MM.1S (cell line): ENCODE results near the gene FAM222B.

Experiments used
- DNase-seq: peaks from one replicate; pipeline ENCODE4 v3.0.0-alpha.2; 2015
- H2AFZ ChIP-seq: fragments of 300-600 bp; sonication (generic); 2 replicates; pipeline ENCODE4 v1.6.0; 2016; ENCODE audit warnings: antibody characterized with exemption, low read length
- H3F3A ChIP-seq: fragments of 300-600 bp; sonication (generic); 2 replicates; pipeline ENCODE4 v1.6.1; 2016; ENCODE audit warnings: mild to moderate bottlenecking, antibody characterized with exemption, low read length, moderate library complexity, mixed read lengths; ENCODE audit not compliant: insufficient read depth
- H3K27ac ChIP-seq: fragments of 300-600 bp; sonication (generic); 2 replicates; pipeline ENCODE4 v1.5.1; 2016; ENCODE audit warnings: mild to moderate bottlenecking, low read length
- H3K27me3 ChIP-seq: fragments of 300-600 bp; sonication (generic); replicated peaks from 2 replicates; pipeline ENCODE4 v1.6.0; 2016; ENCODE audit warnings: low read length; ENCODE audit not compliant: insufficient read depth
- H3K36me3 ChIP-seq: fragments of 300-600 bp; sonication (generic); replicated peaks from 2 replicates; pipeline ENCODE4 v1.6.1; 2016; ENCODE audit warnings: mild to moderate bottlenecking, low read length, mixed read lengths; ENCODE audit not compliant: insufficient read depth
- H3K4me1 ChIP-seq: fragments of 300-600 bp; sonication (generic); 2 replicates; pipeline ENCODE4 v1.6.1; 2016; ENCODE audit warnings: low read length, mixed read lengths
- H3K4me2 ChIP-seq: fragments of 300-600 bp; sonication (generic); 2 replicates; pipeline ENCODE4 v1.6.0; 2016; ENCODE audit warnings: low read depth, low read length
- H3K4me3 ChIP-seq: fragments of 300-600 bp; sonication (generic); 2 replicates; pipeline ENCODE4 v1.5.1; 2016; ENCODE audit warnings: low read length, mixed read lengths
- H3K79me2 ChIP-seq: fragments of 300-600 bp; sonication (generic); 2 replicates; pipeline ENCODE4 v1.6.1; 2016; ENCODE audit warnings: mixed run types, low read length, mixed read lengths
- H3K9ac ChIP-seq: fragments of 300-600 bp; sonication (generic); 2 replicates; pipeline ENCODE4 v1.6.1; 2016; ENCODE audit warnings: low read length, mixed read lengths
- H3K9me2 ChIP-seq: fragments of 300-600 bp; sonication (generic); replicated peaks from 2 replicates; pipeline ENCODE4 v1.6.1; 2016; ENCODE audit warnings: mild to moderate bottlenecking, low read length, mixed read lengths; ENCODE audit not compliant: insufficient read depth
- H3K9me3 ChIP-seq: fragments of 300-600 bp; sonication (generic); replicated peaks from 2 replicates; pipeline ENCODE4 v1.6.1; 2016; ENCODE audit warnings: mild to moderate bottlenecking, low read length, mixed read lengths; ENCODE audit not compliant: insufficient read depth
- H4K20me1 ChIP-seq: fragments of 300-600 bp; sonication (generic); 2 replicates; pipeline ENCODE4 v1.6.1; 2016; ENCODE audit warnings: mild to moderate bottlenecking, low read length, moderate library complexity, mixed read lengths; ENCODE audit not compliant: insufficient read depth
- EZH2 ChIP-seq: fragments of 300-600 bp; sonication (generic); optimal IDR thresholded peaks from 2 replicates; pipeline ENCODE3; 2017; ENCODE audit warnings: low read depth, mild to moderate bottlenecking, antibody characterized with exemption, low read length, mixed read lengths
- EZH2phosphoT487 ChIP-seq: fragments of 300-600 bp; sonication (generic); IDR thresholded peaks from 2 replicates; pipeline ENCODE4 v1.6.1; 2018; ENCODE audit warnings: antibody characterized with exemption, low read length
- TF ChIP-seq, protein P1 (sequence below): fragments of 300-600 bp; sonication (generic); IDR thresholded peaks from 2 replicates; pipeline ENCODE4 v1.5.1; 2016; ENCODE audit warnings: antibody characterized with exemption, low read length, mixed read lengths

Gene FAM222B, protein sequence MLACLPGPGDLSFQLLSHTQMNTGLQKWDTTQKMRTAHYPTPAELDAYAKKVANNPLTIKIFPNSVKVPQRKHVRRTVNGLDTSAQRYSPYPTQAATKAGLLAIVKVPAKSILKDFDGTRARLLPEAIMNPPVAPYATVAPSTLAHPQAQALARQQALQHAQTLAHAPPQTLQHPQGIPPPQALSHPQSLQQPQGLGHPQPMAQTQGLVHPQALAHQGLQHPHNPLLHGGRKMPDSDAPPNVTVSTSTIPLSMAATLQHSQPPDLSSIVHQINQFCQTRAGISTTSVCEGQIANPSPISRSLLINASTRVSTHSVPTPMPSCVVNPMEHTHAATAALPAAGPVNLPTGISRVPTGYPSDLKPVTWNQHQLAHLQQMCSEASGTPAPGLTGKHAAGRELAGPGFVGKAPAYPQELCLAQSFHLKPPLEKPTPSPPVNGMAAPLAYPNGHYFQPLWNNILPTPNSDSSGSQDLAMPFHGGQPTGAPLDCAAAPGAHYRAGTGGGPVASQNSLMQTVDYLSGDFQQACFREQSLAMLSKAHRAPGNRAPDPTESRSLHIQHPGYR

DNA sequence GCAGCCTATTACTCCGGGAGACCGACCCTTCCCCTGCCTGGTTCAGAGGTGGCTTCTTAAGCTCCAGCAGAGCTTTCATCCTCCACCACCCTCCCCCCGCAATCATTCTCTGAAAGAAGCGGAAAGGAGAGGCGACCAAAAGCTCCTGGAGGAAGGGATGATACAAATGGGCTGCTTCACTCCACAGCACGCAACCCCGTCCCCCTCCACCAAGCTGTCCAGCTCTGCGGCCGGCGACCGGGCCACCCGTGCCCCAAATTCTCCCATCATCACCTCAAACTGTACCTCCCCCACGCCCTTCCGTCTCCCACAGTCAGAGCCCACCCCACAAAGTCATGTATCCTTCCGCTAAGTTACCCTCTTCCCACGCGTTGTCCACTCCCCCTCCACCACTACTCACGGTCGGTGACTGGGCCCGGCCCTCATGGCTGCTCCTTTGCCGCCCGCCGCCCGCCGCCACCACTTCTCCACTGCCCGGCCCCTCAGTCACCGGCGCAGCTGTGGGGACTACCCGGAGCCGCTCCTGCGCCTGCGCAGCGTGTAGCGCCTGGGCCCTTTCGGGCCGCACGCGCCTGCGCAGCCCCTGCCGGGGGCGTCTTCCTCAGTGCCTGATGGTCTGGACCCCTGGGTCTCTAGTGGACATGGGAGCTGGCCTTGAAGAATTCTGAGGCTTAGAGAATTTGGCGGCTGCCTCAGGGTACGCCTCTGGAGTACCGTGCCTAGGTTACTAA, at the start of gene FAM222B:
Gene FAM222B, minus strand, starts transcription at position 509 of the 731 bp plus-strand sequence. CDS start 76,123 bp downstream, outside the sequence.
- peak within 1 kb of the TSS; percentile 98 for H3K4me2 ChIP-seq
- peak within 1 kb of the TSS; percentile 91 for H3K4me3 ChIP-seq
- H3K79me2 ChIP-seq = peaks cover 42% of the 10 kb centered on the region
- H3K9me2 ChIP-seq = no peaks in the 10 kb centered on the region
- H3K4me1 ChIP-seq = no peaks in the 10 kb centered on the region
- H3K27me3 ChIP-seq = no peaks in the 10 kb centered on the region
- H3K36me3 ChIP-seq = no peaks in the 10 kb centered on the region
- DNase-seq = peak; percentile 91
- H4K20me1 ChIP-seq = no peaks in the 10 kb centered on the region; the same call in 1 of the 2 replicates
- no peaks in the 10 kb centered on the region for H3K9me3 ChIP-seq
- H3K9ac ChIP-seq = peak within 1 kb of the TSS; percentile 77
- H3K27ac ChIP-seq = no peak within 1 kb of the TSS
- no peaks in the 10 kb centered on the region for H3F3A ChIP-seq
- TF ChIP-seq, protein P1, sequence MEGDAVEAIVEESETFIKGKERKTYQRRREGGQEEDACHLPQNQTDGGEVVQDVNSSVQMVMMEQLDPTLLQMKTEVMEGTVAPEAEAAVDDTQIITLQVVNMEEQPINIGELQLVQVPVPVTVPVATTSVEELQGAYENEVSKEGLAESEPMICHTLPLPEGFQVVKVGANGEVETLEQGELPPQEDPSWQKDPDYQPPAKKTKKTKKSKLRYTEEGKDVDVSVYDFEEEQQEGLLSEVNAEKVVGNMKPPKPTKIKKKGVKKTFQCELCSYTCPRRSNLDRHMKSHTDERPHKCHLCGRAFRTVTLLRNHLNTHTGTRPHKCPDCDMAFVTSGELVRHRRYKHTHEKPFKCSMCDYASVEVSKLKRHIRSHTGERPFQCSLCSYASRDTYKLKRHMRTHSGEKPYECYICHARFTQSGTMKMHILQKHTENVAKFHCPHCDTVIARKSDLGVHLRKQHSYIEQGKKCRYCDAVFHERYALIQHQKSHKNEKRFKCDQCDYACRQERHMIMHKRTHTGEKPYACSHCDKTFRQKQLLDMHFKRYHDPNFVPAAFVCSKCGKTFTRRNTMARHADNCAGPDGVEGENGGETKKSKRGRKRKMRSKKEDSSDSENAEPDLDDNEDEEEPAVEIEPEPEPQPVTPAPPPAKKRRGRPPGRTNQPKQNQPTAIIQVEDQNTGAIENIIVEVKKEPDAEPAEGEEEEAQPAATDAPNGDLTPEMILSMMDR = no peak
- TF ChIP-seq EZH2 (no peak), EZH2phosphoT487 (no peak)
- peak within 1 kb of the TSS; percentile 100 for H2AFZ ChIP-seq

DNA sequence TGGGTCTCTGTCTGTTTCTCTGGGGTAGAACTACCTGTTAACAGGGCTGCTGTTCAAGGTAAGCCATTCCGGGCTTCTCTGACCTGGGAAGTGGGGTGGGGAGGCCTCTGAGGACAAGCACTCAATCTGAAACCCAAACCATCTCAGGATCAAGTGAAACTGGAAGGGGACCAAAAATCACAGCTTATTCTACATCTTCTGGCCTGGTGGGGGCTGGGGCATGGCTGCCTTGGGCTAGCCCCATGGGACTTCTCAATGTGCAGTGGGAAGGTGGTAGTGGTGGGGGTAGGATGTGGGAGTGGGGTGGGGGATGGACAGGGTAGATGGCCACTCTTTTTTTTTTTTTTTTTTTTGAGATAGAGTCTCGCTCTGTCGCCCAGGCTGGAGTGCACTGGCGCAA, 49.4 kb upstream of the FAM222B start:
- Histone ChIP-seq H4K20me1 (no peaks in the 10 kb centered on the region), H3K79me2 (peaks cover 49% of the 10 kb centered on the region), H3K4me1 (peaks cover 38% of the 10 kb centered on the region), H3K36me3 (no peaks in the 10 kb centered on the region), H3K9me2 (no peaks in the 10 kb centered on the region), H3K9me3 (no peaks in the 10 kb centered on the region), H3K27ac (no peak overlapping the region), H2AFZ (no peak overlapping the region), H3K4me2 (no peak overlapping the region), H3K27me3 (no peaks in the 10 kb centered on the region), H3F3A (peaks cover 42% of the 10 kb centered on the region), H3K4me3 (no peak overlapping the region), H3K9ac (no peak overlapping the region)
- TF ChIP-seq EZH2 = no peak
- TF ChIP-seq, protein P1 = no peak
- TF ChIP-seq EZH2phosphoT487 = no peak
- DNase-seq = no peak

DNA sequence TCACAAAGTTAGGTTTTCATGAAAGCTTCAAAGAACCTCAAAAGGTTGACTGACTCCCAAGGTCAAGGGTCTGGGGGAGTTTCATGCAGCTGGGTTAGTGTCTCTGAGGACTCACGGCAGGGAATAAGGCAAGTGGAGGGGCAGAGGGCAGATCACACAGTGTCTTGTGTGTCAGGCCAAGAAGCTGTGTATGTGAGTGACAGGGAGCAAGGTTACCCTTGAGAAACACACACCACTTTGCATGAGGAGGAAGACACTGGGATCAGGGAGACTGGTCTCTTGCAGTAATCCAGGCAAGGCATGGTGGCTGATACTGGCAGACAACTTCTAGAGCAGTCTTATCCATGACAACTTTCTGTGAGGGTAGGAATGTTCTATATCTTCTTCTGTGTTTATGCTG, 48.6 kb upstream of the FAM222B start:
- H3K36me3 ChIP-seq = no peaks in the 10 kb centered on the region
- H3K27ac ChIP-seq = no peak overlapping the region
- no peaks in the 10 kb centered on the region for H3K9me3 ChIP-seq
- peaks cover 35% of the 10 kb centered on the region for H3K4me1 ChIP-seq
- H3K27me3 ChIP-seq = no peaks in the 10 kb centered on the region
- no peak overlapping the region for H3K4me3 ChIP-seq
- no peaks in the 10 kb centered on the region for H4K20me1 ChIP-seq
- no peak overlapping the region for H3K9ac ChIP-seq
- no peak overlapping the region for H2AFZ ChIP-seq
- no peak for DNase-seq
- peaks cover 37% of the 10 kb centered on the region for H3F3A ChIP-seq
- peaks cover 41% of the 10 kb centered on the region for H3K79me2 ChIP-seq
- TF ChIP-seq EZH2 (no peak), EZH2phosphoT487 (no peak)
- TF ChIP-seq, protein P1 = no peak
- no peak overlapping the region for H3K4me2 ChIP-seq
- no peaks in the 10 kb centered on the region for H3K9me2 ChIP-seq
